NCI-H524 treated with DMSO at 0.1 percent for 48 hours (cell line): Measurements from ENCODE around the gene PTCH1.

Experiments
- DNase-seq: peaks from one replicate; lab custom pipeline; 2025; lab: John Stamatoyannopoulos, UW

Gene PTCH1

GRCh38 chr9:95511952-95512708 lies 4.6 kb downstream of the PTCH1 start:
- DNase-seq = no peak

GRCh38 chr9:95511616-95511931 lies 5.2 kb downstream of the PTCH1 start:
- no peak for DNase-seq

GRCh38 chr9:95510709-95511615 lies 5.8 kb downstream of the PTCH1 start:
- DNase-seq = peak; percentile 90

GRCh38 chr9:95509851-95510708 lies 6.7 kb downstream of the PTCH1 start:
- no peak for DNase-seq

GRCh38 chr9:95508968-95509850 lies 7.6 kb downstream of the PTCH1 start:
- DNase-seq = peak; percentile 91

GRCh38 chr9:95508242-95508967 lies 8.4 kb downstream of the PTCH1 start:
- DNase-seq = no peak

GRCh38 chr9:95507464-95508241 lies 9.1 kb downstream of the PTCH1 start:
- peak; percentile 38 for DNase-seq

- no peak for DNase-seq
These were observed 9.9 kb downstream of the PTCH1 start for GRCh38 chr9:95506678-95507463.

- no peak for DNase-seq
These were observed 10.4 kb downstream of the PTCH1 start for GRCh38 chr9:95506428-95506677.

GRCh38 chr9:95505717-95506427 lies 10.9 kb downstream of the PTCH1 start:
- DNase-seq = no peak

- no peak for DNase-seq
These were observed 11.6 kb downstream of the PTCH1 start for GRCh38 chr9:95505072-95505716.

GRCh38 chr9:95504053-95504963 lies 12.5 kb downstream of the PTCH1 start:
- DNase-seq = no peak

GRCh38 chr9:95503369-95503768 lies 13.4 kb downstream of the PTCH1 start:
- no peak for DNase-seq

GRCh38 chr9:95502248-95502647 lies 14.5 kb downstream of the PTCH1 start:
- no peak for DNase-seq

- no peak for DNase-seq
These were observed 16.9 kb downstream of the PTCH1 start for GRCh38 chr9:95499847-95500246.

- no peak for DNase-seq
These were observed 17.6 kb downstream of the PTCH1 start for GRCh38 chr9:95499046-95499676.

- DNase-seq = no peak
These were observed 18.1 kb downstream of the PTCH1 start for GRCh38 chr9:95498641-95499040.
